Body of pancreas (tissue), 4 donors: ENCODE results near the gene PLCB4. TPM values are rescaled to one million over a fixed set of nuclear protein-coding genes. Genes with fewer than 3 reads are reported as not detected.
A peak's percentile ranks its signal among the peaks of the same experiment; 100 is the strongest.

Source experiments
- ATAC-seq: fragments of 150-250 bp; one replicate; pipeline ENCODE4 v1.9.1; 2016
- DNase-seq, 4 donors: peaks; one replicate each; pipeline ENCODE4 v3.0.0-alpha.2; 2019
- H3K27ac ChIP-seq, 4 donors: fragments of 200-600 bp; sonication (generic); 1 replicate in 3 of 4; 2 replicates in 1 of 4; pipeline versions ENCODE4 v1.5.1 to v1.6.1; 2016 to 2019; ENCODE audit warnings: mild to moderate bottlenecking in 1 of 4, mixed read lengths in 1 of 4, moderate library complexity in 1 of 4
- H3K27me3 ChIP-seq, 2 donors: fragments of 200-600 bp; sonication (generic); one replicate each; pipeline ENCODE4 v1.6.0; 2016; ENCODE audit warnings: mild to moderate bottlenecking in 1 of 2
- H3K36me3 ChIP-seq, 2 donors: fragments of 200-600 bp; sonication (generic); replicated peaks in 1 of 2; 2 replicates each; pipeline ENCODE4 v1.5.1; 2016; ENCODE audit warnings: low read depth in 2 of 2; ENCODE audit not compliant: insufficient read depth in 1 of 2
- H3K4me1 ChIP-seq: fragments of 200-600 bp; sonication (generic); one replicate; pipeline ENCODE4 v1.6.0; 2016
- H3K4me3 ChIP-seq, 2 donors: fragments of 200-600 bp; sonication (generic); 1 replicate in 1 of 2; 2 replicates in 1 of 2; pipeline ENCODE4 v1.5.1; 2016 to 2019
- H3K9me3 ChIP-seq, 3 donors: fragments of 200-600 bp; sonication (generic); 1 replicate in 2 of 3; 2 replicates in 1 of 3; pipeline ENCODE4 v1.5.1; 2016
- CTCF ChIP-seq, 7 experiments: fragments of 450-650 bp in 4 of 7; fragments of 200-600 bp in 3 of 7; sonication (generic) in 3 of 7; IDR thresholded peaks; one replicate each; pipeline ENCODE4 v1.5.1; 2016 to 2019; ENCODE audit warnings: antibody characterized with exemption in 7 of 7
- POLR2A ChIP-seq, 3 donors: fragments of 450-650 bp; IDR thresholded peaks; one replicate each; pipeline ENCODE4 v1.6.1; 2016; ENCODE audit warnings: antibody characterized with exemption in 3 of 3, mild to moderate bottlenecking in 2 of 3
- WGBS, 2 donors: methylation state at CpG; one replicate each; pipeline ENCODE4 v1.1.5; 2017; 5-methylcytosine and 5-hydroxymethylcytosine counted together
- intact Hi-C: fragments of 100-400 bp; cut with DNase I; formaldehyde crosslinking; loops from one replicate; pipeline ENCODE4 v1.15.1; 2023
- total RNA-seq, 2 donors: library from RNA; depleted of rRNA; stranded (reverse); fragments of >200 nt; gene quantifications; one replicate each; pipeline ENCODE4 v1.1.0, GENCODE V29; 2016

PLCB4 gene
- total RNA-seq, 2 donors from 2014 or later: 1.3 to 3.4 TPM

DNA sequence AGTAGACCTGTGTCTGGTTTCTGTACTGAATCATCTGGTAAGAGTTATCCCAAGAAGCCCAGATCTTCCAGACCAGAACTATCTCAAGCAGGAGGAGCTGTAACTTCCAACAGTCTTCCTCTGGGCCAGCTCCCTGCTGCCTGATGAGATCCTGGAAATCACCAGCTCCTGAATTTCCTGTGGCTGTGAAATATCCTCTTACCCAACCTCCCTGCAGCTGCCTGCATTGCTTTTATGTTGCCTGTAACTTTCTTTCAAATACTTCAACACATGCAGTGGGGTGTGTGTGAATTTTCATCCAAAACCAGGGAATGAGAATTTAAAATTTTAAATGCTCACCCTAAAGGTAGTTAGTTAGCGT lies 285.0 kb downstream of the PLCB4 start:
- Histone ChIP-seq H3K4me1 (no peaks in the 10 kb centered on the region), H3K27ac (no peak overlapping the region), H3K4me3 (no peak overlapping the region), H3K36me3 (no peaks in the 10 kb centered on the region), H3K9me3 (no peaks in the 10 kb centered on the region), H3K27me3 (no peaks in the 10 kb centered on the region)
- TF ChIP-seq POLR2A (IDR thresholded peaks at IDR 0.05) (no peak), CTCF (IDR thresholded peaks at IDR 0.05) (no peak)
- intact Hi-C loops: no loop called here
- ATAC-seq: no peak
- WGBS, 2 donors: 83 to 87% methylated on average over 1 of the region's 1 CpG
- no peak for DNase-seq

DNA sequence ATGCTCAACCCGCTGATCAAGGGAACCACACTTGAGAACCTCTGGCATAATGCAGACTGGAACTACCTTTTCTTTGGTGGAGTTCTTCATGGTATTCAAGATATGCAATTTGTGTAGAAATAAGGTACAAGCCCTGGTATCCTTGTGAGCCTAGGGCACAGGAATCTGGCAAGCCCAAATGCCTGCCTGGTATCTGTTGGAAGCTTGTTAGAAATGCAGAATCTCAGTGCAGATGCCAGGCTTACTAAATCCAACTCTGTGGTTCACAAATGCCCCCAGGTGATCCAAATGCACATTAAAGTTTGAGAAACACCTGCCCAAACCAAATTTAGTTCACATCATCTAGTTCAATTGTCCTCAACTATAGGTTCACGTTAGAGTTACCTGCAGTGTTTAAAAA lies 285.7 kb downstream of the PLCB4 start:
- TF ChIP-seq POLR2A (IDR thresholded peaks at IDR 0.05): no peak
- TF ChIP-seq CTCF (IDR thresholded peaks at IDR 0.05): no peak
- no peak for ATAC-seq
- Histone ChIP-seq H3K4me3 (no peak overlapping the region), H3K4me1 (no peaks in the 10 kb centered on the region), H3K27ac (no peak overlapping the region), H3K27me3 (no peaks in the 10 kb centered on the region), H3K36me3 (no peaks in the 10 kb centered on the region), H3K9me3 (no peaks in the 10 kb centered on the region)
- WGBS, 2 donors: 73 to 78% methylated on average over 2 of the region's 2 CpGs
- DNase-seq: no peak
- intact Hi-C loops: no loop called here

- 63 to 69% methylated on average over 2 of the region's 2 CpGs for WGBS, 2 donors
- DNase-seq: no peak
- Histone ChIP-seq H3K4me3 (no peak overlapping the region), H3K36me3 (no peaks in the 10 kb centered on the region), H3K27ac (no peak overlapping the region), H3K27me3 (no peaks in the 10 kb centered on the region), H3K4me1 (no peaks in the 10 kb centered on the region), H3K9me3 (no peaks in the 10 kb centered on the region)
- ATAC-seq: no peak
- no peak for TF ChIP-seq POLR2A (IDR thresholded peaks at IDR 0.05)
- TF ChIP-seq CTCF (IDR thresholded peaks at IDR 0.05): no peak
- intact Hi-C loops: no loop called here
Measured at GRCh38 chr20:9358001-9358400, 289.1 kb downstream of the PLCB4 start.

DNA sequence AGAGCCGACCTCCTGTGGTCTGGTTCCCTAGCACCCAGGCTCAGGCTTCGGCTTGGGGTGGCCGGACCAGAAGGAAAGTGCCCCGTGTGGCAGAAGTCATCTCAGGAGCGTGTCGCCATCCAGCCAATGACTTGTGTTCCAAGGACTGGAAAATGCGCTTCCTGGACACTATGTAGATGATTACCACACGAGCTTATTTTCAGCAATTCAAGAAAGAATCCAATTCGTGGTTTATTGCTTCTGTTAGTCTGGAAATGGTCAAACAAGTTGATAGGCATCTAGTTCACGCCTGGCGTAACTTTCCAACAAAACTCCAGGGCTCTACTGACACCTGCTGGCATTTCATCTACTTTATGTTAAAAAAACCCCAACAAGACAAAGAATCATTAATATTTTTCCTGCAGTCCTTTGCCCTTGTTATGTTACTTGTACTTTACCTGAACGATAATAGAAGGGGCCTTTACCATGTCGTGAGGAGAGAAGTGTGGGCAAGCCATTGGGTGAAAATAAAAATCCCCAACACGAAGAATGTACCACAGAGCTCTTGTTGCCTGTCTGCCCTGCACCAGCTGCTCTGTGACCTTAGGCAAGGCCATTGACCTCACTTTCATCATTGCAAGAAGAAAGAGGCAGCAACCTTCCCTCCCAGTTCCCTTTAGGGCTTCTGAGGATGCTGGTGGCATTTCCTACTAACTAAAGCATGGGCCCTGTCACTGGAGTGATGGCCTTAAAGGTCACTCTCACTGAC lies 290.8 kb downstream of the PLCB4 start:
- TF ChIP-seq POLR2A (IDR thresholded peaks at IDR 0.05) (no peak), CTCF (IDR thresholded peaks at IDR 0.05) (peak; percentile 11 to 66 (median 60))
- ATAC-seq: peak; percentile 66
- H3K4me1 ChIP-seq: no peaks in the 10 kb centered on the region
- intact Hi-C loops: loop anchor here (10.0 kb wide), 1 partner anchor 565 kb away; no protein-coding TSS in a partner anchor
- DNase-seq: peak; percentile 34 to 63 (median 44)
- WGBS, 2 donors: 27% methylated on average over 14 of the region's 14 CpGs
- no peaks in the 10 kb centered on the region for H3K9me3 ChIP-seq
- H3K36me3 ChIP-seq: no peaks in the 10 kb centered on the region
- H3K4me3 ChIP-seq: no peak overlapping the region
- H3K27ac ChIP-seq: no peak overlapping the region
- H3K27me3 ChIP-seq: no peaks in the 10 kb centered on the region

- Histone ChIP-seq H3K36me3 (no peaks in the 10 kb centered on the region), H3K4me1 (no peaks in the 10 kb centered on the region), H3K27me3 (no peaks in the 10 kb centered on the region), H3K27ac (no peak overlapping the region), H3K4me3 (no peak overlapping the region), H3K9me3 (no peaks in the 10 kb centered on the region)
- TF ChIP-seq CTCF (IDR thresholded peaks at IDR 0.05) (no peak), POLR2A (IDR thresholded peaks at IDR 0.05) (no peak)
- 78% methylated on average over 1 of the region's 1 CpG for WGBS, 2 donors
- DNase-seq (no peak), ATAC-seq (no peak)
- intact Hi-C loops: loop anchor here (10.0 kb wide), 1 partner anchor 566 kb away; no protein-coding TSS in a partner anchor
Measured at GRCh38 chr20:9360431-9360830, 291.5 kb downstream of the PLCB4 start.
